Fibroblast of mammary gland (primary cell): Measurements from ENCODE around the gene FDXR.

Experiments
- DNase-seq: peaks from one replicate; pipeline ENCODE4 v3.0.0-alpha.2; 2010; ENCODE audit warnings: low read depth
- H3K4me3 ChIP-seq: 2 replicates; pipeline ENCODE4 v1.5.1; 2011; ENCODE audit warnings: low read depth, mild to moderate bottlenecking, low read length, moderate library complexity; ENCODE audit not compliant: control insufficient read depth
- CTCF ChIP-seq: conservative IDR thresholded peaks from 2 replicates; pipeline ENCODE4 v1.5.1; 2011; ENCODE audit warnings: low read depth, low read length, inconsistent platforms; ENCODE audit not compliant: control insufficient read depth, insufficient read depth

Gene FDXR

GRCh38 chr17:74832421-74832820, 40.4 kb downstream of the FDXR start:
- no peak overlapping the region for H3K4me3 ChIP-seq
- TF ChIP-seq CTCF = no peak
- no peak for DNase-seq

GRCh38 chr17:74831444-74832146, 41.2 kb downstream of the FDXR start:
- no peak overlapping the region for H3K4me3 ChIP-seq
- TF ChIP-seq CTCF = no peak
- DNase-seq = no peak

- DNase-seq = no peak
- H3K4me3 ChIP-seq = no peak overlapping the region
- no peak for TF ChIP-seq CTCF
Observed at GRCh38 chr17:74830861-74831260, 41.9 kb downstream of the FDXR start.

GRCh38 chr17:74827800-74828199, 45.0 kb downstream of the FDXR start:
- no peak for DNase-seq
- no peak overlapping the region for H3K4me3 ChIP-seq
- TF ChIP-seq CTCF = no peak

- no peak for TF ChIP-seq CTCF
- H3K4me3 ChIP-seq = no peak overlapping the region
- no peak for DNase-seq
Observed at GRCh38 chr17:74825952-74826719, 46.7 kb downstream of the FDXR start.

GRCh38 chr17:74824961-74825627, 47.7 kb downstream of the FDXR start:
- no peak for DNase-seq
- no peak for TF ChIP-seq CTCF
- no peak overlapping the region for H3K4me3 ChIP-seq
